Progenitor cell of endocrine pancreas (in vitro differentiated cells): ENCODE measurements around the gene DPH3. TPM values are rescaled to one million over a fixed set of nuclear protein-coding genes. Genes with fewer than 3 reads are reported as not detected.

Experiments
- DNase-seq: peaks from one replicate; pipeline ENCODE4 v3.0.0; 2021; ENCODE audit warnings: low spot score; ENCODE audit not compliant: unreplicated experiment
- H3K27ac Mint-ChIP-seq: 2 replicates; pipeline ENCODE4 v1.8.0; 2021; ENCODE audit warnings: mild to moderate bottlenecking, moderate library complexity, mixed read lengths
- H3K27me3 Mint-ChIP-seq: 2 replicates; pipeline ENCODE4 v1.8.0; 2021; ENCODE audit warnings: mixed read lengths
- H3K36me3 Mint-ChIP-seq: 2 replicates; pipeline ENCODE4 v1.8.0; 2022; ENCODE audit warnings: mixed read lengths; ENCODE audit not compliant: insufficient read depth
- H3K4me1 Mint-ChIP-seq: 2 replicates; pipeline ENCODE4 v1.8.0; 2021; ENCODE audit warnings: low read depth, mixed read lengths
- H3K4me3 Mint-ChIP-seq: 2 replicates; pipeline ENCODE4 v1.8.0; 2021; ENCODE audit warnings: low read depth, mild to moderate bottlenecking, moderate library complexity, mixed read lengths
- H3K9me3 Mint-ChIP-seq: 2 replicates; pipeline ENCODE4 v1.8.0; 2021; ENCODE audit warnings: low read depth, mixed read lengths
- total RNA-seq: library from RNA; stranded (reverse); gene quantifications from 2 replicates; pipeline ENCODE4 v1.2.1, GENCODE V29; 2021
- TF ChIP-seq, protein P1 (sequence below): fragments of 200-600 bp; sonication (generic); IDR thresholded peaks from one replicate; pipeline ENCODE4 v1.5.0; 2021; ENCODE audit warnings: antibody characterized with exemption, mild to moderate bottlenecking; ENCODE audit not compliant: unreplicated experiment

The DPH3 gene
- total RNA-seq, 1 donor from 2014 or later, result 27.8 TPM

DNA sequence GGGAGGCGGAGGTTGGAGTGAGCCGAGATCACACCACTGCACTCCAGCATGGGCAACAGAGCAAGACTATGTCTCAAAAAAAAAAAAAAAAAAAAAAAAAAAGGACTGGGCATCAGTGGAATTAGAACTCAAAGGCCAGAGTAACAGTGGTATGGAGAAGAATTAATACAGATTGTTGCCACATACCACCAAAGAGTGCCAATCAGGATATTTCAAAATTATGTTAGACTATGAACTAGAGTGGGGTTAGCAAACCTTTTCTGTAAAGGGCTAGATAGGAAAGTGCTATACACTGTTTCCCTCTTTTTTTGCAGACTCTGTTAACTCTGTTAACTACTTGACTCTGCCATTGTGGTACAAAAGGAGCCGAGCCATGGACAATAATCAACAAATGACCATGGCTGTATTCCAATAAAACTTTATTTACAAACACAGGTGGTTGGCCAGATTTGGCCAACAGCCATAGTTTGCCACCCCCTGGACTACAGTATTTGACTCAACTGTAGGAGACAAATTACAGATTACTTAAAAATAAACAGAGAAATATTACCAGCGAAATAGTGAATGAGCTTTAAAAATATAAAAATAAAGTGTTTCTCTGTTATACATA is 28.6 kb downstream of the DPH3 start:
- TF ChIP-seq, protein P1, sequence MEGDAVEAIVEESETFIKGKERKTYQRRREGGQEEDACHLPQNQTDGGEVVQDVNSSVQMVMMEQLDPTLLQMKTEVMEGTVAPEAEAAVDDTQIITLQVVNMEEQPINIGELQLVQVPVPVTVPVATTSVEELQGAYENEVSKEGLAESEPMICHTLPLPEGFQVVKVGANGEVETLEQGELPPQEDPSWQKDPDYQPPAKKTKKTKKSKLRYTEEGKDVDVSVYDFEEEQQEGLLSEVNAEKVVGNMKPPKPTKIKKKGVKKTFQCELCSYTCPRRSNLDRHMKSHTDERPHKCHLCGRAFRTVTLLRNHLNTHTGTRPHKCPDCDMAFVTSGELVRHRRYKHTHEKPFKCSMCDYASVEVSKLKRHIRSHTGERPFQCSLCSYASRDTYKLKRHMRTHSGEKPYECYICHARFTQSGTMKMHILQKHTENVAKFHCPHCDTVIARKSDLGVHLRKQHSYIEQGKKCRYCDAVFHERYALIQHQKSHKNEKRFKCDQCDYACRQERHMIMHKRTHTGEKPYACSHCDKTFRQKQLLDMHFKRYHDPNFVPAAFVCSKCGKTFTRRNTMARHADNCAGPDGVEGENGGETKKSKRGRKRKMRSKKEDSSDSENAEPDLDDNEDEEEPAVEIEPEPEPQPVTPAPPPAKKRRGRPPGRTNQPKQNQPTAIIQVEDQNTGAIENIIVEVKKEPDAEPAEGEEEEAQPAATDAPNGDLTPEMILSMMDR, result no peak
- Mint-ChIP-seq H3K4me3 (no peak overlapping the region), H3K36me3 (no peaks in the 10 kb centered on the region), H3K9me3 (no peaks in the 10 kb centered on the region), H3K27ac (no peak overlapping the region), H3K4me1 (no peaks in the 10 kb centered on the region), H3K27me3 (peaks cover 4% of the 10 kb centered on the region)
- DNase-seq, result no peak

DNA sequence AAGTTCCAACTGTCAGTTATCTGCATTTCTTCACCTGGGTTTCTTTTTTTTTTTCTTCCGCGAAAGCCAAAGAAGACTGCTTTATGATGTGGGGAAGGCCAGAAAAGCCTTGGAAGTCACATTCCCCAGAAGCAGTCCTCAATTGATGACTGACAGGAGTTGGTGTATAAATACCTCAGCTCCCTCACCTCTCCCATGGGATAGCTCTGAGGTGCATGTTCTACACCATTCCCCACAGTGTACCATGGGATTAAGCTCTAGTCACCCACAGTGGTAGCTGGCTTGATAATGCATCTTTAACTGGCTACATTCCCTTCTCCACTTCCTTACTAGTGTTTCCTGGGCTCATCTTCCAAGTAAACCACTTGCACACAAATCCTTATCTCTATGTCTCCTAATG is 30.5 kb downstream of the DPH3 start:
- no peak overlapping the region for H3K27ac Mint-ChIP-seq
- no peaks in the 10 kb centered on the region for H3K36me3 Mint-ChIP-seq
- H3K4me3 Mint-ChIP-seq, result no peak overlapping the region
- H3K4me1 Mint-ChIP-seq, result no peaks in the 10 kb centered on the region
- no peaks in the 10 kb centered on the region for H3K9me3 Mint-ChIP-seq
- DNase-seq, result no peak
- no peaks in the 10 kb centered on the region for H3K27me3 Mint-ChIP-seq
- TF ChIP-seq, protein P1, result no peak

DNA sequence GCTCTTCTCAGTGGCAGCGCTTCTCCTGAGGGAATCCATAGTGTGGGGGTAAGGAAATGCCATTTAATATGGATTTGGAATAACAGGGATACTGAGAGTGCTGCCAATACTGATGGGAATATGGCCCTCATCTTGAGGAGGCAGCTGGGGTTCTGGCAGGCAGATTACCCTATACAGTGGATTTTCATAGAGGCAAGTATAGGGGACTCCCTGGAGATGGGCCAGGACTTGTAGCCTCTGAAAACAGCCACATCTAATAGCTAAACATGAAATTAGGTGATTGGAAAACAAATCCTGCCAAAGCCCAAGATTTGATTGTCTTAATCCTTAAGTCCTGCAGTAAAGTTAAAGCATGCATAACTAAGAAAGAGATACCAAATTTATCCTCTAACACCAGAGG is 30.9 kb downstream of the DPH3 start:
- no peaks in the 10 kb centered on the region for H3K9me3 Mint-ChIP-seq
- H3K36me3 Mint-ChIP-seq, result no peaks in the 10 kb centered on the region
- no peak for DNase-seq
- TF ChIP-seq, protein P1, result no peak
- H3K4me3 Mint-ChIP-seq, result no peak overlapping the region
- no peak overlapping the region for H3K27ac Mint-ChIP-seq
- H3K4me1 Mint-ChIP-seq, result no peaks in the 10 kb centered on the region
- no peaks in the 10 kb centered on the region for H3K27me3 Mint-ChIP-seq

DNA sequence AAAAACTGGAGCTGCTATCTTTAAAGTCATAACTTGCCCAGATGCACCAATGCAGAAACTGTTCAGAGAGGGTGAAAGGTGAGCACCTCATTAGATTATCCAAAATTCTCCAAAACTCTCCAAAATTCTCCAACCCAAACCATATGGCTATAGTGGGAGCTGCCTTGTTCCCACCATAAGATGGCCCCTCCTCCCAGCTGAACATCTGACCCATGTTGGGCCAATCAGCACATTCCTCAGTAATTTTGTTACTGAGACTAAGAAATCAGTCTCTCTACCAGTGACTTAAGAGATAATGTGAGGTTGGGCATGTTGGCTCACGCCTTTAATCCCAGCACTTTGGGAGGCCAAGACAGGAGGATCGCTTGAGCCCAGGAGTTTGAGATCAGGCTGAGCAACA is 32.8 kb downstream of the DPH3 start:
- no peaks in the 10 kb centered on the region for H3K27me3 Mint-ChIP-seq
- DNase-seq, result no peak
- TF ChIP-seq, protein P1, result no peak
- H3K9me3 Mint-ChIP-seq, result no peaks in the 10 kb centered on the region
- no peaks in the 10 kb centered on the region for H3K4me1 Mint-ChIP-seq
- H3K36me3 Mint-ChIP-seq, result no peaks in the 10 kb centered on the region
- no peak overlapping the region for H3K27ac Mint-ChIP-seq
- H3K4me3 Mint-ChIP-seq, result no peak overlapping the region

DNA sequence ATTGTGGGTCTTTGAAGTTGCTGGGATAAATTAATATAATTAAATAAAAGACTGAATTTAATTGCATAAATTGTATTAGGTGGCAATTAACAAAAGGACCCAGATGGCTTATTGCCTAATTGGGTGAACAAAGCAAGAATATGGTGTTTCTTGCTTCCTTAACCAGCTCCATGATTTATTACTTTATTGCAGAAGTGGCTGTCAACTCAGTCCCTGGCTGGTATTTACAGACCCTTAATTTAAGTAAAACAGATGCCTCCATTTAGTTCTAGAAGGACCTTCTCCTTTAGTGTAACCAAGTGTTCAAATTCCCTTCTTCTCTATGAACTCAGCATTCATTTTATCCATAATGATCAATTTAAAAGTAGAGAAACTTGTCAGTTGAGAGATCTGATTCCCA is 35.1 kb downstream of the DPH3 start:
- no peaks in the 10 kb centered on the region for H3K27me3 Mint-ChIP-seq
- no peak overlapping the region for H3K27ac Mint-ChIP-seq
- TF ChIP-seq, protein P1, result no peak
- DNase-seq, result no peak
- no peaks in the 10 kb centered on the region for H3K4me1 Mint-ChIP-seq
- H3K4me3 Mint-ChIP-seq, result no peak overlapping the region
- H3K36me3 Mint-ChIP-seq, result no peaks in the 10 kb centered on the region
- no peaks in the 10 kb centered on the region for H3K9me3 Mint-ChIP-seq
